Bronchial epithelial cell (primary cell): Measurements from ENCODE around the gene ITPK1. TPM values are rescaled to one million over a fixed set of nuclear protein-coding genes. Genes with fewer than 3 reads are reported as not detected.
A peak's percentile ranks its signal among the peaks of the same experiment; 100 is the strongest.

Experiments
- DNase-seq: peaks from one replicate; pipeline ENCODE4 v3.0.0-alpha.2; 2010; ENCODE audit warnings: low read depth
- FAIRE-seq: peaks from 2 replicates; lab custom pipeline; 2011; peaks lifted over from hg19 to GRCh38; lab: Jason Lieb, UNC
- H3K27me3 ChIP-seq: 2 replicates; pipeline ENCODE4 v1.5.1; 2011; ENCODE audit warnings: low read length; ENCODE audit not compliant: control insufficient read depth, insufficient read depth
- H3K36me3 ChIP-seq: 2 replicates; pipeline ENCODE4 v1.5.1; 2011; ENCODE audit warnings: low read length; ENCODE audit not compliant: control insufficient read depth, insufficient read depth
- H3K4me3 ChIP-seq: 2 replicates; pipeline ENCODE4 v1.5.1; 2011; ENCODE audit warnings: mild to moderate bottlenecking, low read depth, low read length, control low read depth
- CTCF ChIP-seq: IDR thresholded peaks from 2 replicates; pipeline ENCODE4 v1.5.1; 2011; ENCODE audit warnings: mild to moderate bottlenecking, moderate library complexity, low read length, control low read depth, inconsistent platforms; ENCODE audit not compliant: insufficient read depth, severe bottlenecking
- total RNA-seq: library from RNA; depleted of rRNA; stranded (reverse); fragments of >200 nt; gene quantifications from 2 replicates; pipeline ENCODE4 v1.2.1, GENCODE V29; 2014

ITPK1 gene
- total RNA-seq, 1 donor from 2014 or later: 39.8 TPM

GRCh38 chr14:93051600-93052546, 63.9 kb downstream of the ITPK1 start:
- Histone ChIP-seq H3K27me3 (no peaks in the 10 kb centered on the region), H3K36me3 (peaks cover 2% of the 10 kb centered on the region), H3K4me3 (no peak overlapping the region)
- DNase-seq (no peak), FAIRE-seq (no peak)
- no peak for TF ChIP-seq CTCF

GRCh38 chr14:93050761-93051160, 65.0 kb downstream of the ITPK1 start:
- TF ChIP-seq CTCF: no peak
- no peak overlapping the region for H3K4me3 ChIP-seq
- peaks cover 2% of the 10 kb centered on the region for H3K36me3 ChIP-seq
- DNase-seq: no peak
- H3K27me3 ChIP-seq: no peaks in the 10 kb centered on the region
- FAIRE-seq: no peak

GRCh38 chr14:93049867-93050331, 65.8 kb downstream of the ITPK1 start:
- FAIRE-seq (no peak), DNase-seq (no peak)
- Histone ChIP-seq H3K27me3 (no peaks in the 10 kb centered on the region), H3K4me3 (no peak overlapping the region), H3K36me3 (peaks cover 2% of the 10 kb centered on the region)
- no peak for TF ChIP-seq CTCF

GRCh38 chr14:93049315-93049714, 66.4 kb downstream of the ITPK1 start:
- Histone ChIP-seq H3K36me3 (peaks cover 2% of the 10 kb centered on the region), H3K27me3 (no peaks in the 10 kb centered on the region), H3K4me3 (no peak overlapping the region)
- DNase-seq (peak; percentile 12), FAIRE-seq (no peak)
- TF ChIP-seq CTCF: no peak

GRCh38 chr14:93048843-93049242, 66.9 kb downstream of the ITPK1 start:
- no peak for DNase-seq
- no peak for FAIRE-seq
- TF ChIP-seq CTCF: no peak
- H3K36me3 ChIP-seq: peaks cover 2% of the 10 kb centered on the region
- H3K27me3 ChIP-seq: no peaks in the 10 kb centered on the region
- H3K4me3 ChIP-seq: no peak overlapping the region
